Measurements from ENCODE around the gene PCBP3. TPM values are rescaled to one million over a fixed set of nuclear protein-coding genes. Genes with fewer than 3 reads are reported as not detected.

Gene PCBP3
- total RNA-seq, 1 experiment from 2014 or later = not detected

DNA sequence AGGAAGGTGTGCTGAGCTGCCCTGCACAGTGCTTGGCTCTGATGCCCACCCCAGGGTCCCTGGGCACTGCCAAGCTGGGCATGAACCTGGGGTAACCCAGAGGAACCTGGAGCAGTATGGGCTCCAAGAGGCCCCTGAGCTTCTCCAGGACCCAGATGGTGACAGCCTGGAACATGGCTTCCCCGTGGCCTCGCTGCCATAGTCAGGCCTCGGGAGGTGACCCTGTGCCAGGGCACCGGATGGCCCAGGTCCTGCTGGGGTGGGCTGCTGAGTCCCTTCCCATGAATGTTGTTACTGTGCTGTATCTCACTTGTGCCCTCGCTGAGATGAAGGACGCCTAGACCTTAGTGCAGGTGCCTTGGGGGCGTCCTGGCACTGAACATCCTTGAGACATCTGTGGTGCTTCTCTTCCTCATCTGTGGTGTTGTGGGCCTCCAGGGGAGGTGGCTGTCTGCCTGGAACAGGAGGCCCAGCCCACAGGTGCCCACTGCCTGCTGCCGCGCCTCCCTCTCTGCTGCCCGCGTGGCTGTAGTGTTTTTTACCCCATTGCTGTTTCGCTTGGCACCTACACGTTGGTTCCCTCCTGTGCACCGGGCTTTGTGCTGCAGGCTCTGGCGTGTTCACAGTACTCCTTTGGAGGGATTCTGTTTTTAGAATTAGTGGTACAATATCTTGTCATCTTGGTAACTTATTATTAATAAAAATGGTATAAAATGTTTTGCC, 160.3 kb downstream of the PCBP3 start:
- TF ChIP-seq SIN3A (IDR thresholded peaks at IDR 0.05; ENCODE audit: borderline replicate concordance, insufficient read depth, low read depth, low read length) (no peak), POLR2AphosphoS5 (IDR thresholded peaks at IDR 0.05; ENCODE audit: low read depth, low read length) (no peak), TCF7L2 (IDR thresholded peaks at IDR 0.05; ENCODE audit: low read depth, low read length) (no peak)
- TF ChIP-seq, protein P1, sequence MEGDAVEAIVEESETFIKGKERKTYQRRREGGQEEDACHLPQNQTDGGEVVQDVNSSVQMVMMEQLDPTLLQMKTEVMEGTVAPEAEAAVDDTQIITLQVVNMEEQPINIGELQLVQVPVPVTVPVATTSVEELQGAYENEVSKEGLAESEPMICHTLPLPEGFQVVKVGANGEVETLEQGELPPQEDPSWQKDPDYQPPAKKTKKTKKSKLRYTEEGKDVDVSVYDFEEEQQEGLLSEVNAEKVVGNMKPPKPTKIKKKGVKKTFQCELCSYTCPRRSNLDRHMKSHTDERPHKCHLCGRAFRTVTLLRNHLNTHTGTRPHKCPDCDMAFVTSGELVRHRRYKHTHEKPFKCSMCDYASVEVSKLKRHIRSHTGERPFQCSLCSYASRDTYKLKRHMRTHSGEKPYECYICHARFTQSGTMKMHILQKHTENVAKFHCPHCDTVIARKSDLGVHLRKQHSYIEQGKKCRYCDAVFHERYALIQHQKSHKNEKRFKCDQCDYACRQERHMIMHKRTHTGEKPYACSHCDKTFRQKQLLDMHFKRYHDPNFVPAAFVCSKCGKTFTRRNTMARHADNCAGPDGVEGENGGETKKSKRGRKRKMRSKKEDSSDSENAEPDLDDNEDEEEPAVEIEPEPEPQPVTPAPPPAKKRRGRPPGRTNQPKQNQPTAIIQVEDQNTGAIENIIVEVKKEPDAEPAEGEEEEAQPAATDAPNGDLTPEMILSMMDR (IDR thresholded peaks at IDR 0.05) = no peak
- TF ChIP-seq, protein P2, sequence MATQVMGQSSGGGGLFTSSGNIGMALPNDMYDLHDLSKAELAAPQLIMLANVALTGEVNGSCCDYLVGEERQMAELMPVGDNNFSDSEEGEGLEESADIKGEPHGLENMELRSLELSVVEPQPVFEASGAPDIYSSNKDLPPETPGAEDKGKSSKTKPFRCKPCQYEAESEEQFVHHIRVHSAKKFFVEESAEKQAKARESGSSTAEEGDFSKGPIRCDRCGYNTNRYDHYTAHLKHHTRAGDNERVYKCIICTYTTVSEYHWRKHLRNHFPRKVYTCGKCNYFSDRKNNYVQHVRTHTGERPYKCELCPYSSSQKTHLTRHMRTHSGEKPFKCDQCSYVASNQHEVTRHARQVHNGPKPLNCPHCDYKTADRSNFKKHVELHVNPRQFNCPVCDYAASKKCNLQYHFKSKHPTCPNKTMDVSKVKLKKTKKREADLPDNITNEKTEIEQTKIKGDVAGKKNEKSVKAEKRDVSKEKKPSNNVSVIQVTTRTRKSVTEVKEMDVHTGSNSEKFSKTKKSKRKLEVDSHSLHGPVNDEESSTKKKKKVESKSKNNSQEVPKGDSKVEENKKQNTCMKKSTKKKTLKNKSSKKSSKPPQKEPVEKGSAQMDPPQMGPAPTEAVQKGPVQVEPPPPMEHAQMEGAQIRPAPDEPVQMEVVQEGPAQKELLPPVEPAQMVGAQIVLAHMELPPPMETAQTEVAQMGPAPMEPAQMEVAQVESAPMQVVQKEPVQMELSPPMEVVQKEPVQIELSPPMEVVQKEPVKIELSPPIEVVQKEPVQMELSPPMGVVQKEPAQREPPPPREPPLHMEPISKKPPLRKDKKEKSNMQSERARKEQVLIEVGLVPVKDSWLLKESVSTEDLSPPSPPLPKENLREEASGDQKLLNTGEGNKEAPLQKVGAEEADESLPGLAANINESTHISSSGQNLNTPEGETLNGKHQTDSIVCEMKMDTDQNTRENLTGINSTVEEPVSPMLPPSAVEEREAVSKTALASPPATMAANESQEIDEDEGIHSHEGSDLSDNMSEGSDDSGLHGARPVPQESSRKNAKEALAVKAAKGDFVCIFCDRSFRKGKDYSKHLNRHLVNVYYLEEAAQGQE (IDR thresholded peaks at IDR 0.05; ENCODE audit: insufficient read depth in 1 of 2, low read depth in 2 of 2, low read length in 1 of 2) = no peak
- CTCF ChIA-PET = no interaction called here
- H3K9me3 ChIP-seq (ENCODE audit: control insufficient read depth, insufficient read depth, low read depth, low read length) = no peaks in the 10 kb centered on the region
- DNase-seq (ENCODE audit: low read depth, low spot score) (no peak), ATAC-seq (no peak)
- H3K36me3 ChIP-seq (ENCODE audit: control insufficient read depth, insufficient read depth, low read length) = no peaks in the 10 kb centered on the region
- H3K27me3 ChIP-seq (ENCODE audit: control insufficient read depth, insufficient read depth, low read length) = no peaks in the 10 kb centered on the region
- no peak overlapping the region for H3K27ac ChIP-seq (ENCODE audit: low read length)
- no peaks in the 10 kb centered on the region for H3K4me1 ChIP-seq (ENCODE audit: control insufficient read depth, insufficient read depth, low read length)
- POLR2A ChIA-PET = interaction anchor here (0.6 kb wide), 1 partner anchor 12 kb away, joined by 7 read pairs; no protein-coding TSS in a partner anchor
- H3K4me3 ChIP-seq (ENCODE audit: low read depth in 2 of 2, low read length in 2 of 2) = no peak overlapping the region
- BruUV-seq (replicated peaks) = no TSS peak
- intact Hi-C loops (cut with micrococcal nuclease; ENCODE audit: unreplicated experiment) = no loop called here
- in situ Hi-C loops (cut with HindIII; ENCODE audit: low pct_unique_long_range_greater_than_20kb, low sequenced_read_pairs) = no loop called here

DNA sequence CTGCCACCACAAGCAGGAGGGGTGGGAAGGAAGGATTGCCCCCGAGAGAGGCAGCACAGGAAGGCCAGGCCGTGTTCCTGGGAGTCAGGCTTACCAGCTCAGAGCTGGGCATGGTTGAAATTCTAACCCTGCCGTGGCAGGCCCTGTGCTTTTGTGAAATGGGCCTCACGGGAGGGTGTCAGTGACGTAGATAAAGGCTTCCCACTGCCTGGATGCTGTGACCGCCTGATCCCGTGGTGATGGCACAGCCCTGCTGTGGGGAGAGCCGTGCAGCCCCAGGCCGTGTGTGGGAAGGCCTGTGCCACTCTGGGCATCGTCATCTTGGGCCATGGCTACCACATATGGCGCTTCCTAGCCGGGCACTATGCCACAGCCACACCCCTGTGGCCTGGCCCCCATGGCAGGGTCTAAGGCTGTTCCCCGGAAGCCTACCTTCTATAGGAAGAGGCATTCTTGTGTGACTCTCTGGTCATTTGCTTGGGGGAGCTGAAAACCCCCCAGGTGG, 161.3 kb downstream of the PCBP3 start:
- ATAC-seq = no peak
- Histone ChIP-seq H3K4me1 (ENCODE audit: control insufficient read depth, insufficient read depth, low read length) (no peaks in the 10 kb centered on the region), H3K36me3 (ENCODE audit: control insufficient read depth, insufficient read depth, low read length) (no peaks in the 10 kb centered on the region), H3K9me3 (ENCODE audit: control insufficient read depth, insufficient read depth, low read depth, low read length) (no peaks in the 10 kb centered on the region), H3K4me3 (ENCODE audit: low read depth in 2 of 2, low read length in 2 of 2) (no peak overlapping the region), H3K27me3 (ENCODE audit: control insufficient read depth, insufficient read depth, low read length) (no peaks in the 10 kb centered on the region), H3K27ac (ENCODE audit: low read length) (no peak overlapping the region)
- TF ChIP-seq, protein P2 (IDR thresholded peaks at IDR 0.05; ENCODE audit: insufficient read depth in 1 of 2, low read depth in 2 of 2, low read length in 1 of 2) = no peak
- TF ChIP-seq, protein P1 (IDR thresholded peaks at IDR 0.05) = no peak
- TF ChIP-seq POLR2AphosphoS5 (IDR thresholded peaks at IDR 0.05; ENCODE audit: low read depth, low read length) (no peak), SIN3A (IDR thresholded peaks at IDR 0.05; ENCODE audit: borderline replicate concordance, insufficient read depth, low read depth, low read length) (no peak), TCF7L2 (IDR thresholded peaks at IDR 0.05; ENCODE audit: low read depth, low read length) (no peak)
- intact Hi-C loops (cut with micrococcal nuclease; ENCODE audit: unreplicated experiment) = no loop called here
- DNase-seq (ENCODE audit: low read depth, low spot score) = no peak
- CTCF ChIA-PET = no interaction called here
- BruUV-seq (replicated peaks) = no TSS peak
- in situ Hi-C loops (cut with HindIII; ENCODE audit: low pct_unique_long_range_greater_than_20kb, low sequenced_read_pairs) = no loop called here
- POLR2A ChIA-PET = no interaction called here

Measured in Panc1 (cell line).